ENCODE measurements around the gene NAA15.

DNA sequence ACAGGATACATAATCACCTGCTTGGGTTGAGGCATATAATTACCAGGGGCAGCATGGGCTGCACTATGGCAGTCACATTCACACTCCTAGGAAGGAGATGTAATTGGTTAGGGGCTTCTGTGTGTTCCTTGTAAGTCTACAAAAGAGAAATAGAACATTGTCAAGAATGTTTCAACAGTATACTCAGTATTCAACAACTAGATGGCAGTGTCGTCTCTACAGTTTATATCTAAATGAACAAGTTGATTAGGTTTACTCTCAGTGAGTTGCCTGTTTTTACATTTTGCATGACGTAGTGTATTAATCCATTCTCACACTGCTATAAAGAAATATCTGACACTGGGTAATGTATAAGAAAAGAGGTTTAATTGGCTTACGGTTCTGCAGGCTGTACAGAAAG is 102.2 kb downstream of the NAA15 start:
- TF ChIP-seq GATA2 (IDR thresholded peaks at IDR 0.05; ENCODE audit: low read depth, low read length) (no peak), GATA3 (IDR thresholded peaks at IDR 0.05; ENCODE audit: low read depth, low read length) (no peak)

All from SH-SY5Y (cell line).